ENCODE data around the gene CLK4.

GRCh38 chr5:178670351-178670885 is 43.6 kb upstream of the CLK4 start:
- no peak for TF ChIP-seq POLR2A (IDR thresholded peaks at IDR 0.05; ENCODE audit: borderline replicate concordance, extremely low read depth, insufficient read depth, insufficient read length)
- TF ChIP-seq CTCF (IDR thresholded peaks at IDR 0.05 in 2 of 3, conservative IDR thresholded peaks at IDR 0.05 in 1 of 3; ENCODE audit: borderline replicate concordance in 1 of 3, insufficient read depth in 1 of 3, low read depth in 2 of 3, low read length in 2 of 3) = no peak
- no peak for TF ChIP-seq ZNF274 (IDR thresholded peaks at IDR 0.05; ENCODE audit: low read depth, low read length)
